GM18507 (cell line): ENCODE measurements around the gene IQCE.
A peak's percentile ranks its signal among the peaks of the same experiment; 100 is the strongest.

Source experiments
- DNase-seq: peaks from one replicate; pipeline ENCODE4 v3.0.0; 2011; ENCODE audit warnings: low read depth; ENCODE audit not compliant: insufficient read length; ENCODE audit errors: extremely low spot score
- FAIRE-seq: peaks from 2 replicates; lab custom pipeline; 2011; peaks lifted over from hg19 to GRCh38; lab: Jason Lieb, UNC

IQCE gene, protein sequence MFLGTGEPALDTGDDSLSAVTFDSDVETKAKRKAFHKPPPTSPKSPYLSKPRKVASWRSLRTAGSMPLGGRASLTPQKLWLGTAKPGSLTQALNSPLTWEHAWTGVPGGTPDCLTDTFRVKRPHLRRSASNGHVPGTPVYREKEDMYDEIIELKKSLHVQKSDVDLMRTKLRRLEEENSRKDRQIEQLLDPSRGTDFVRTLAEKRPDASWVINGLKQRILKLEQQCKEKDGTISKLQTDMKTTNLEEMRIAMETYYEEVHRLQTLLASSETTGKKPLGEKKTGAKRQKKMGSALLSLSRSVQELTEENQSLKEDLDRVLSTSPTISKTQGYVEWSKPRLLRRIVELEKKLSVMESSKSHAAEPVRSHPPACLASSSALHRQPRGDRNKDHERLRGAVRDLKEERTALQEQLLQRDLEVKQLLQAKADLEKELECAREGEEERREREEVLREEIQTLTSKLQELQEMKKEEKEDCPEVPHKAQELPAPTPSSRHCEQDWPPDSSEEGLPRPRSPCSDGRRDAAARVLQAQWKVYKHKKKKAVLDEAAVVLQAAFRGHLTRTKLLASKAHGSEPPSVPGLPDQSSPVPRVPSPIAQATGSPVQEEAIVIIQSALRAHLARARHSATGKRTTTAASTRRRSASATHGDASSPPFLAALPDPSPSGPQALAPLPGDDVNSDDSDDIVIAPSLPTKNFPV

GRCh38 chr7:2558629-2559282, at the start of gene IQCE:
IQCE (plus strand) TSS chr7:2558979; CDS start chr7:2559182, 203 bp downstream.
- DNase-seq: peak; percentile 77
- FAIRE-seq: peak; percentile 68

GRCh38 chr7:2509298-2509906, 49.4 kb upstream of the IQCE start:
- DNase-seq (no peak), FAIRE-seq (no peak)

DNA sequence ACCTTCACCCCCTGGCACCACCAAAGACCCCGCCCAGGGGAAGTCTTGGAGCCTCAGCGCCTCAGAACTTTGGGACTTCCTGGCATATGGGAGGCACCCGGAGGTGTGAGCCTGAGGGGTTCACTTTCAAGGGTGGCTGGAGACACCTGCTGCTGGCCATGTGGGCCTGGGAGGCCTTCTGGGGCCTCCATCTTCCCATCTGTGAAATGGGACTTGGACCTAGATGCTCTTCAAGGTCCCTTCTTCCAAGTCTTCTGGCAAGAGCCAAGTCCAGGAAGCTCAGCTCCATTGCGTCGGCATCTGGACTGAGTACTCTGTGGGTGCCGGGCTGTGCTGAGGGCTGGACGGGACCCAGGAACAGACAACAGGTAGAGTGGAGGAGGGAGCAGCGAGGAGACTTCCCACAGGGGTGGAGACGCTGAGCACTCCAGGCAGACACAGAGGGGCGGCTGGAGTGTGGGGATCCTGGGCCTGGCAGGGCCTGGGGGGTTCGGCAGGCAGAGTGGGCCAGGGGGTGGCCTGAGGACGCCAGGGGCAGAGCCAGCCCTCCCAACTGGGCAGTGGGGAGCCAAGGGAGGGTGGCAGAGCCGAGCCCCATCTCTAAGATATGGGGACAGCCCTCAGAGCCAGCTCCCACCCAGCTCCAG, 48.5 kb upstream of the IQCE start:
- DNase-seq: no peak
- no peak for FAIRE-seq

GRCh38 chr7:2510909-2511768, 47.6 kb upstream of the IQCE start:
- DNase-seq (no peak), FAIRE-seq (no peak)

DNA sequence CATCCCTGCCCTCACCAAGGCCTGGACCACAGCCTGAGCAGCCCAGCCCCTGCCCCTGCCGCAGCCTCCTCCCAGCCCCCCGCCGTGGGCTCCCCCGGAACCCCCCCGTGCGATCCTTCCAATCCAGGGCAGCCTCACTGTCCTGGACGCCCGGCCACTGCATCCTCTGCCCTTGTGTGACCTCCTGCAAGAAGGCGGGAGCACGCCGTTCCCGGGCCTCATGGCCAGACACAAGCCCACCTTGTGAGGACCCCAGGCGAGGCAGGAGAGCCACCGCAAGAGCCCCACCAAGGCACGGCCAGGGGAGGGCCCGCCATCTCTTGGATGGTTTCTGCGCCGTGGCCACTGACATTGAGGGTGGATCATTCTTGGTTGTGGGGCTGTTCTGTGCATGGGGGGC, 47.0 kb upstream of the IQCE start:
- FAIRE-seq (no peak), DNase-seq (no peak)

DNA sequence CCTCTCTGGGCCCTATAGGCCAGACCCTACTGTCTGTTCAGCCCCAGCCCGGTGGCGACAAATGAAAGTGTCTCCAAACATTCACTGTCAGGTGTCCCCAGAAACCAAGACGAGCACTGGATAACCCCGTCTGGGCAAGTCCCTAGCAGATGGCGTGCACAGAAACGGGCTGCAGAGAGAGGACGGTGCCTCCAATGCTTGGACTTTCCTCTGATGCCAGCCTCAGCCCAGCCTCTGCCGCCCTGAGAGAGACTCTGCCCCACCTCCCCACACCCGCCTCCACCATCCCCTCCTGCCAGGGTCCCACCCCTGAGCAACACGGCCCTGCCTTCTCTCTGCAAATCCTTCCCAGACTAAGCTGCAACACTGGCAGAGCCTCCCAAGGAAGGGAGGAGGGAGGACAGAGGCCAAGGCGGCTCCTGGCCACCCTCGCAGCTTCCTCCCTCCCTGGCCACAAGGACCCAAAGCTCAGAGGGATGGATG, 46.6 kb upstream of the IQCE start:
- FAIRE-seq: peak; percentile 5
- DNase-seq: no peak

DNA sequence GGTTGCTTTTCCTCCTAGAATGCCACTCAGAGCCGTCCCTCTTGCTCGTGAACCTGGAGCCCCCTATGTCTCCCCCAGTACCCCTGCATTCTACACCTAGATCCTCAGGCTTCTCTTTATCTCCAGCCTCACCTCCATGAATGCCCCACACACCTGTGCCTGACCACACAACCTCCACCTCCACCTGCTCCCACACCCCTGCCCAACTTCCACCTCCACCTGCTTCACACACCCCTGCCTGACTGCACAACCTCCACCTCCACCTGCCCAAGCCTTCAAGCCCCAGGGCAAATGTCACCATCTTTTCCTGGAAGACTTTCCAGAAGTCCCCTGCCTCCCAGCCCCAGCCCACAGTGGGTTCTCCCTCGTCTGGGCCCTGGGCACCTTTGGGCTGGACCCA, 46.1 kb upstream of the IQCE start:
- FAIRE-seq (no peak), DNase-seq (no peak)

DNA sequence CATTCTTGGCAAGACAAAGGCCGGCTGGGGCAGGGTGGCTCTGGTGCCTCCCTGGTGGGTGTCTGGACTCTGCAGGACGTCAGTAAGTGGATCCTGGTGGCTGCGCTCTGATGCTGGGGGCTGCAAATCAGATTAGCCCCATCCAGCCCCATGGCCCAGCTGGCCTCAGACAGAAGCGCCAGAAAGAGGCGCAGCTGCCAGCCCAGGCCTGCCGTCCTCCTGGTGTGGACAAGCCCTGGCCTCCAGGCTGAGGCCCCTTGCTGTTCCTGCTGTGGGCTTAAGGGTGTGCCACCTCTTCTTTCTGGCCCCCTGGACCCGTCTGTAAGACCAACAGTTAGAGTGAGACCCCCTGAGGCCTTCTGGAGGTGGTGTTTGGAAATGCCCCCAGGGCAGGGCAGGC, 45.1 kb upstream of the IQCE start:
- FAIRE-seq (no peak), DNase-seq (no peak)

DNA sequence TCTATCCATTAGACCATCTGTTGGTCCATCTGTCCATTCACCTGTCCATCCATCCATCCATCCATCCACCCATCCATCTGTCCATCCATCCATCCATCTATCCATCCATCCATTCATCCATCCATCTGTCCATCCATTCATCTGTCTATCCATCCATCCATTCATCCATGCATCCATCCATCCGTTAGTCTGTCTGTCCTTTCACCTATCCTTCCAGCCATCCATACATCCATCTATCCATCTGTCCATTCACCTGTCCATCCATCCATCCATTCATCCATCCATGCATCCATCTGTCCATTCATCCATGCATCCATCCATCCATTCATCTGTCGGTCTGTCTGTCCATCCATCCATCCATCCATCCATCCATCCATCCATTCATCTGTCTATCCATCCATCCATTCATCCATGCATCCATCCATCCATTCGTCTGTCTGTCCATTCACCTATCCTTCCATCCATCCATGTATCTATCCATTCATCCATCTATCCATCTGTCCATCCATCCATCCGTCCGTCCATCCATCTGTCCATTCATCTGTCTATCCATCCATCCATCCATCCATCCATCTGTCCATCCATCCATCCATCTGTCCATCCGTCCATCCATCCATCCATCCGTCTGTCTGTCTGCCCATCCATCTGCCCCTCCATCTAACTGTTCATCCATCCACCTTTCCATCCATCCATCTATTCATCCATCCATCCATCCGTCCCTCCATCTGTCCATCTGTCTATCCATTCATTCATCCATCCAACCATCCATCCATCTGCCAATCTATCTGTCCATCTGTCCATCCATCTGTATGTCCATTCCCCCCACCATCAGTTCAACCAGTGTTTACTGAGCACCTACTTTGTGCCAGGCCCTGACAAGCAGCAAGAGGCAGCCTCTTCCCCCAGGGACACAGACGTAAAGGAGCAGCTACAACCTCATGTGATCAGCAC, 44.0 kb upstream of the IQCE start:
- DNase-seq (no peak), FAIRE-seq (peak; percentile 60)

DNA sequence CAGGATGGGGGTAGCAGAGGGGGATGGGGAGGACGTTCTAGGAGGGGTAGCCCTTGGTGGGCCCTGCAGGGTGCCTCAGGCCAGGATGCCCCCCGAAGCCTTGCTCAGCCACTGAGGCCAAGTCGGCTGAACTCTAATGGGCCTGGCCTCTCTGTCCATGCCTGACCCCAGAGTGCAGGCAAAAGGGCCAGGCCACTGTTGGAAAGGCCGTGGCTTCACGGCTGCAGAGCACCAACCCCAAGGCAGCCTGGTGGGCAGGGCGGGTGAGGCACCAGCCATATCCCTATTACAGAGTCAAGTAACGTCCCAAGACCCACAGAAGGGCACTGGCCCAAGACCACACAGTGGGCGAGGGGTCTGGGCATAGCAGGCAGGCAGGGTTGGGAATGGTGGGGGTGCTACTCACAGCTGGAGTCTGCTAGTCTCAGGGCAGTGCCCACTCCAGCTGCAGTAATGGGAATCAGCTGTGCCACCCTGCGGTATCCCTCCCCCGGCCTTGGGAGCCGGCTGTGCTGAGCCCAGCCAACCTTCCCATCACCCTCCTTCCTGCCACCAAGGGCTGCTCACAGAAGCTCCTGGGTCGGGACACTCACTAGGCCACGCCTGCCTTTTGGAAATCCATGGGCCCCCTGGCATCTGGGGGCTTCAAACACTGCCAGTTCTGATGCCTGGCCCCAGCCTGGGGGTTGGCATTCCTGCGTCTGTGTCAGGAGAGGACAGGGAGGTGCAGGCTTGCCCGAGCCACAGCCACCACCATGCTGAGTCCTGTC, 43.2 kb upstream of the IQCE start:
- FAIRE-seq: no peak

DNA sequence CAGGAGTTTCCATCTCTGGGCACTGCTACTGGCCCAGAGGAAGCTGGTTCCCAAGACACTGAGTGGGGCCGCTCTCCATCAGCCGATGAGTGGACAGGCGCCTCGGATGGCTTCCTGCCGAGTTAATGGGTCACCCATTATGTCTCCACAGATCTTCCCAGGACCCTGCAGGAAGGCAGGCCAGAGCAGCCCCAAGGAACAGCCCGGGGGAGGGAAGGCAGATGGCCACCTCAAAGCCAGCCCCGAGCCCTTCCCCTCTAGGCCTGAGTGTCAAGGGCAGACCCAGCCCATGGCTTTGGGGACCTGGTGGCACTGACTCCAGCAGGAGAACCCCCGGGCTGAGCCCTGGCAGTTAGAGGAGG, 42.6 kb upstream of the IQCE start:
- DNase-seq: no peak
- FAIRE-seq: no peak

More for the DNA sequence above, 43.2 kb upstream of the IQCE start:
- no peak for DNase-seq

GRCh38 chr7:2517026-2517425, 41.8 kb upstream of the IQCE start:
- DNase-seq: no peak
- no peak for FAIRE-seq

DNA sequence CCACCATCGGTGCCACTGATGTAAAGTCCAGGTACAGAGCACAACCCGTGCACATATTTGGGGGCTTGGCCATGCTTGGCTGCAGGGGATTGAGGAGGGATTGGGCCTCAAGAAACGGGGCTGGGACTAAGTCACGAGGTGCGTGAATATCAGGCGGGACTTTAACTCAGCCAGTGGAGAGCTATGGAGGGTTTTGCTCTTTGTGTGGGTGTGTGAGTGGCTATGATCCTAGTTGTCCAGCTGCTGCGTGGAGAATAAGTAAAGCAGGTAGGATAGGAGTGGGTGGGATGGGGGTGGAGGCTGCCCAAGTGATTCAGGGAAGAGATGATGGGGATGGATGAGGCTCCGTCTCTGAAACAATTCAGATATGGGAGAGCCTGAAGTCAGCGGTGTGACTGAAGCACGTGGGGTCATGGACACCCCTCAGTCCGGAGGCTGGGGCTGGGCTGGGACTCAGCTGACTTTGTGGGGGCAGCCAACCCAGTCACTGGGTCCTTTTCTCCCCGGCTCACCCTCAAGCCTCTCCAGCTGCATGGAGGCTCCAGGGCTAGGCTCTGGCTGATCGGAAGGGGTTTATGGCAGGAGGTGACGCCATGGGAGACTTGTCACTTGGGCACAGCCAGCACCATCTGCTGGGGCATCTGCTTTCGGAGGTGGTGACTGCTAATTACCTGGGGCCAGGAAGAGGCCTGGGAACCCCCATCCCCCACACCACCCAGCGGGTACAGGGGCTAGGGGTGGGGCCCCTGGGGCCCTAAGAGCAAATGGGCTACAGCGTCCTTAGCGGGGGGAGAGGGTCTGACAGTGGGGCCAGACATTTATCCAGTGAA, 40.9 kb upstream of the IQCE start:
- FAIRE-seq (no peak), DNase-seq (no peak)

DNA sequence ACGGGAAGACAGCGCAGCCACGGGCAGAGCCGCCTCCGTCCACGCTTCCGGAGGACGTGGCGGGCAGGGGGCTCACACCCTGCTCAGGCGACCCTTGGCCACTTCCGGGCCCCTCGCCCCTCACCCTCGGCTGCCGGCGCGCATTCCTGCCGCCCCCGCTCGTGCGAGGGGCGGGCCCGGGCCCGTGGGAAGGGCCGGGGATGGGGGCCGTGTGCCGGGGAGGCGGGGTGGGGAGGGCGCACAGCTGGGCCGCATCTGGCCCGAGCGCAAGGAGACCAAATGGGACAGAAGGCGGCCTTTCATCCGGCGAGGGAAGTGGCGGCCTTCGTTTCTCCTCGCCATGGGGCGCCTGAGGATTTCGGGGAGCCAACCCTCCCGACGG, 40.1 kb upstream of the IQCE start:
- DNase-seq (no peak), FAIRE-seq (no peak)

DNA sequence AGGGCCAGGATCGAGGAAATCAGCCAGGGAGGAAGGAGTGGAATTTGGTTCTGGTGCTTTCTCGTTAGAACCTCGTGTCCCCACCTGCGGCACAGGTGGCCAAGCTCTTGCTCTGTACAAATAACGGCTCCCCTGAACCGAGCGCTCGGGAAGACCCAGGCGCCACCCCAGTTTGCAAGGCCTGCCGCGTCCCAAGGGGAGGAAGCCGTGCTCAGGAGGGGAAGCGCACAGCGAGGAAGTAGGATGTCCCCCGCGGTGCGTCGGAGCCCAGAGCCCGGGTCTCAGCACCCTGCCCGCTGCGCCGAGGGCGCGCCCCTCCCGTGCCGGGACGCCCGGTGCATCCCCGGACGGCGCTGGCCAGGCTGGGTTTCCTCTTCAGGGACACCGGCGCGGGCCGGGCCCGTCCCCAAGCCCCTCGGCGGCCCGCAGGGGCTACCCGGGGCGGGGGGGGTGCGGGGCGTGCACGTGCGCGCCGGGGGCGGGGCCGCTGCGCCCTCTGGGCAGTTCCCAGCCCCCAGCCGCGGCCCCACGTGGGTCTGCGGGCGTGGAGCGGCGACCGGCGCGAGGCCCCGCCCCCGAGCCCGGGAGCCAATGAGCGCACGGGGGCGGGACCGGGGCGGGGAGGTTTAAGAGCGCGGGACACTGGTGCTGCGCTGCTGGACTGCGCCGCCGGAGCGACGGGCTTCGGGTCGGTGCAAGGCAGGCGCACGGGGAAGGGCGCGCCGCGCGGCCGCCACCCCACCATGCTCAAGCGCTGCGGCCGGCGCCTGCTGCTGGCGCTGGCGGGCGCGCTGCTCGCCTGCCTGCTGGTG, 39.5 kb upstream of the IQCE start, which contains the start of gene LFNG:
Gene LFNG (plus strand): TSS at position 656 of the 812 bp plus-strand sequence. CDS start 88 bp downstream, at position 744.
- DNase-seq: peak; percentile 97
- peak; percentile 59 for FAIRE-seq
